Measurements from ENCODE around the gene HAND2. TPM values are rescaled to one million over a fixed set of nuclear protein-coding genes. Genes with fewer than 3 reads are reported as not detected.

The HAND2 gene
- total RNA-seq, 4 donors from 2014 or later: 4.2 to 29.2 (median 12.3) TPM

DNA sequence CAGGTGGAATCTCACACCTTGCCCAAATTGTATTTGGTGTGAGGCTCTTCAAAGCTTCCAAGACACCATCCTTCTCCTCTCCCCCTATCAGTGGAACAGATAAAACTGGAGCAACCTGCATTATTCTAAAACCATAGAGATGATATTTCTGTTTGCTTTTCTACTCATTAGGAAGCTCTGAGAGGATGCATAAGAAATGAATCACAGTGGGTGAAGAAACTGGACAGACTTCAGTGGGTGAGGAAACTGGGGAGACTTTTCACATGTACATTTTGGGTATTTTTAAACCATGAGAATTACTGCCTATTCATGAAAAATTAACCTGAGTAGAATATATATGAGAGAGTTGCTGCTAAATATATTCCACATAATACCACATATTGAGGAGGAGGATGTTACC, 16.4 kb downstream of the HAND2 start:
- TF ChIP-seq, protein P1, sequence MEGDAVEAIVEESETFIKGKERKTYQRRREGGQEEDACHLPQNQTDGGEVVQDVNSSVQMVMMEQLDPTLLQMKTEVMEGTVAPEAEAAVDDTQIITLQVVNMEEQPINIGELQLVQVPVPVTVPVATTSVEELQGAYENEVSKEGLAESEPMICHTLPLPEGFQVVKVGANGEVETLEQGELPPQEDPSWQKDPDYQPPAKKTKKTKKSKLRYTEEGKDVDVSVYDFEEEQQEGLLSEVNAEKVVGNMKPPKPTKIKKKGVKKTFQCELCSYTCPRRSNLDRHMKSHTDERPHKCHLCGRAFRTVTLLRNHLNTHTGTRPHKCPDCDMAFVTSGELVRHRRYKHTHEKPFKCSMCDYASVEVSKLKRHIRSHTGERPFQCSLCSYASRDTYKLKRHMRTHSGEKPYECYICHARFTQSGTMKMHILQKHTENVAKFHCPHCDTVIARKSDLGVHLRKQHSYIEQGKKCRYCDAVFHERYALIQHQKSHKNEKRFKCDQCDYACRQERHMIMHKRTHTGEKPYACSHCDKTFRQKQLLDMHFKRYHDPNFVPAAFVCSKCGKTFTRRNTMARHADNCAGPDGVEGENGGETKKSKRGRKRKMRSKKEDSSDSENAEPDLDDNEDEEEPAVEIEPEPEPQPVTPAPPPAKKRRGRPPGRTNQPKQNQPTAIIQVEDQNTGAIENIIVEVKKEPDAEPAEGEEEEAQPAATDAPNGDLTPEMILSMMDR (IDR thresholded peaks at IDR 0.05): no peak
- ATAC-seq (ENCODE audit: low FRiP score): no peak

DNA sequence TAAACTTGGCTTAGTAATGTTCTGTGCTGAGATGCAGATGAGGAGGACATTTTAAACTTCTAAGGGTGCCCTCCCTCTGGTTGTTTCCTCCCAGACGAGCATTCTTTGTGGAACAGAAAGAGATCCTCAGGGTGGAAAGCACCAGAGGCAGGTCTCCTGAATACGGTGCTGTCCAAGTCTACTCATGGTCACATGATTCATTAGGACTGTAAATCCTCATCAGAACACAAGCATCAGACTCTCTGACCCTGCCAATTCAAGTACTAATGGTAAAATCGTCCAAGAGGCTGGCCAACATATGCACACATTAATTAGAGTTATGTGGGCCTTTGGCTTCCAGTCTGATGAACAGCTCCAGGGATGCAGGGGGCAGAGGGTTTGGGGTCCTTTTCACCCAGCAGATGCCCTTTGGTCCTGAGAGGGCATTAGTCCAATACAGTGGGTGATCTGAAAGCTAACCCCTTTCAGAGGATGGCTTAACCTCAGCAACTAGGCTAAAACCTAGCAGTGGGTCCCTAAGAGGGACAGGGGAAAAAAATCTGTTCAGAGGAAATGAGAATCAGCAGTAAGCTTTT, 18.2 kb downstream of the HAND2 start:
- ATAC-seq (ENCODE audit: low FRiP score) (no peak), DNase-seq (ENCODE audit: low spot score) (no peak)
- TF ChIP-seq, protein P1 (IDR thresholded peaks at IDR 0.05): no peak

More for the DNA sequence above, 16.4 kb downstream of the HAND2 start:
- no peak for DNase-seq (ENCODE audit: low spot score)

DNA sequence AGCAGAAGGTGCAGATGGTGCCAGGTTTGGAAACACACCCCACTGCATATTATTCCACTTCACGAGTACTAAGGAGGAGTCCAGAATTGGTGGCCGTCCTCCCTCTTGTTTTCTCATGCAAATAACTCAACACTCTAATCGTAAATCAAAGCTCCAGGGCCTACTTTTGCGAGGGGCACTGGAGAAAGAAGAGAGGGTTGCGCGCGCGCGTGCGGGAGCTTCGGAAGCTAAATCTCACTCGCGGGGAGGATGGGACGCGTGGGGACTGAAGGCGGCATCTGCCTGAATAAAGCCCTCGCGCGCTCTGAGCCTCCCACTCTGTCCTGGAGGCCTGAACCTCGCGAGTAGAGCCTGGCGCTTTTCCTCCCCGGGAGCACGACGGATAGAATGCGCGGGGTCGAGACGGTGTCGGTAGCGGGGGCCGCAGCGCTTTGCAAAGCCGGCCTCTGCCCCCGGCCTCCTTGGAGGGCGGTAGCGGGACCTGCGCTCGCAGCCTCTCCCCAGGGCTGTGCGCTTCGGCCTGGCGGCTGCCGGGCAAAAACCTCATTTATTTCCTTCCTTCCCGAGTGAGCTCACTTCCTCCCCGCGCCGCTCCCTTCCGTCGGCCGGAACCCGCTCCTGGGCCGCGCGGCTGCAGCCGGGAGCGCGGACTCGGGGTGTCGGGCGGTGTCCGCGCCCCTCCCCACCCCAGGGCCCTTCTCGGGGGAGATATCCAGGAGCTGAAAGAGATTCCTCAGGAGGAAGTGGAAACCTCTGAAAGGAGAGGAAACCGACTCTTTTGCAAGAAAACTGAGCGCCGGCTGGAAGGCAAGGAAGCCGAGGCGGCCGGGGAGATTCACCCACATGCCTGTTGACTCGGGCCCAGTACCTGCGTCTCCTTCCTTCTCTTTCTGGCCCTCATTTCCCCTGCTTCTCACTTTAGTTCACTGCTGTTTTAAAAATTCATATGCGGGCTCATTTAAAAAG, 20.7 kb downstream of the HAND2 start:
- peak; percentile 78 for ATAC-seq (ENCODE audit: low FRiP score)
- no peak for DNase-seq (ENCODE audit: low spot score)

DNA sequence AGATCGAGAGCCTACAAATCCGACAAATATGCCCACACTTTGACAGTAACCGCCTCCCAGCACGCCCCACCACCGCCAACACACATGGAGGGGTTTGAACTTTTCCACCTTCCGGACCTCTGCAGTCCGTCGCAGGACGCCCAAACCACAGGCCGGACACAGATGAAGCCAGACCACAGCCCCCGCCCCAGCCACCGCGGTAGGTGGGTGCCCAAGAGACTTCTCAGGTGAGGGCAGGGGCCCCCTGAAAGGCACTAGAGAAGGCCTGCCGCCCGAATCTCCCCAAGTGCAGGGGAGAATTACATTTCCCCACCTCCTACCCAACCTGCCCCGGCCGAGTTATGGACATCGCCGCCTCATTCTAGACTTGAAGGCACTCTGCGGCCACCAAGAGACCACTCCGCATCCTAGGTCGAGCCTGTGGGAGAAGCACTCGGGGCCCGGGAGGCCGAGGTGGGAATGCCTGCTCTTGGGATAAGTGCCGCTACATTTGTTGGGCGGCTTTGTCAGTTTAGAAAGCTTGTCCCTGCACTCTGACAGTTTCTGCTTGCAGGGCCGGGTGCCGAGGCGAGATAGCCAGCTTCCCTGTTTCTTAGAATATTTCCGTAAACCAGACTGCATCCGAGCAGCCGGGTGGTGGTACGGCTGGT, 21.5 kb downstream of the HAND2 start:
- DNase-seq (ENCODE audit: low spot score) (no peak), ATAC-seq (ENCODE audit: low FRiP score) (no peak)
- TF ChIP-seq, protein P1 (IDR thresholded peaks at IDR 0.05): no peak

More for the DNA sequence above, 20.7 kb downstream of the HAND2 start:
- TF ChIP-seq, protein P1 (IDR thresholded peaks at IDR 0.05): no peak

DNA sequence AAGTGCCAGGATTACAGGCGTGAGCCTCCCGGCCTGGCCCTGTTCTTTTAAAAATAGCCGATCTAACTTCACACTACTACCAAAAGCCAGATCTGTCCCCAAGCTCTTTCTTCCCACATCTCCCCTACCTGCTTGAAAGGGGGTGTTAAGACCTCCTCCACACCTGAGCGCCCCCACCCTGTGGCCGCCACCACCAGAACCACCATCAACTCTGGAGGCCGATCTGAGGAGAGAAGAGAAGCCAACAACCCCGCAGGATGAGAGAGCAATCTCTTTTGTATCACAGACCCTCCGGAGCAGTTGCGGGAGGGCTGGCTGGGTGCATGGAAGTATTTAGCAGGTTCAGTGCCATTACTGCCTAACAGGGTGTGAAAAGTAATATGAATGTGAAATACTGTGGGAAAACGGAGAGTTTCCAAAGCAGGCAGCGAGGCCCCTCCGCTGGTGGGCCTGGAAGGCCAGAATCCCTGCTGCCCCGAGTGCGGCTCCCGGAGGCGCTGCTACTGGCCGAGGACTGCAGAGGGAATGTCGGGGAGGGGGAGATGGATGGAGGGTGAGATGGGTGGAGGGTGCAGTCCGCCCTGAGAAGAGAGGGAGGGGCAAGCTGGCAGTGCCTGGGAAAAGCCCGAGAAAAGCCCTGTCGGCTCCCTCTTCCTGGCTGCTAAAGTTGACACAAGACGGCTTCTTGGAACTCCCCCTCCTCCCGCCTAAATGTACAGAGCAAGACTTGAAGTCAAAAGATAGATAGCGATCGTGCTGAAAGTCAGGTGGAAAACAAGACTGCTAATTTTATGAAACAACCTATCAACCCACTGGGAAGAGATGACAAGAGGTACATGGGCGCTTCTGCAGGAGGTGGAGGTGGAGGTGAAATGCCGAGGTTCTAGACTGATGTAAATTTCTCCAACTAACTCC, 22.3 kb downstream of the HAND2 start:
- TF ChIP-seq, protein P1 (IDR thresholded peaks at IDR 0.05): no peak
- no peak for DNase-seq (ENCODE audit: low spot score)
- ATAC-seq (ENCODE audit: low FRiP score): no peak

DNA sequence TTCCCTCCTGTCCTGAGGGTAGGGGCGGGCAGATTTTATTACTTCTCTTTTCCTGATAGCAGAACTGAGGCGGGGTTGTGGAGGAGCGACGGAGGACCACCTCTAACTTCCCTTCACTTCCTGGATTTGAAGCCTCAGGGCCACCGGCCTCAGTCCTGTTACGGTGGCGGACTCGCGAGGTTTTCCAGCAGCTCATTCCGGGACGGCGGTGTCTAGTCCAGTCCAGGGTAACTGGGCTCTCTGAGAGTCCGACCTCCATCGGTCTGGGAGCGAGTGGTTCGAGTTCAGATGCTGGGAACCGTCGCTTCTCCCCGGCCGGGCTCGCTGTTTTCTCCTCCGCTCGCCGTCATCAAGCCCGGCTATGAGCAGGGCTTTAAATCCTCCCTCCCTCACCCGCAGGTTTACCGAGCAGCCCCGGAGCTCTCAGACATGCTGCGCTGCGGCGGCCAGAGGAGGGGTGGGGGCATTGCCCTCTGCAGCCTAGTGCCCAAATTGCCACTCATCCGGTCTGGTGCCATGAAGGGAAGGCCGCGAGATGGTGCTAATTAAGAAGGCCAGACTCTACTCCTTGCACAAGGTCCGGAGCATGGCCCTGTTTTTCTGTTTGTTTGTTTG, 23.3 kb downstream of the HAND2 start:
- DNase-seq (ENCODE audit: low spot score) (no peak), ATAC-seq (ENCODE audit: low FRiP score) (no peak)

More for the DNA sequence above, 23.3 kb downstream of the HAND2 start:
- TF ChIP-seq, protein P1 (IDR thresholded peaks at IDR 0.05): no peak
